A549 treated with Mapracorat at 1 μM for 4 hours (cell line): Measurements from ENCODE around the gene CHRNA4. TPM values are rescaled to one million over a fixed set of nuclear protein-coding genes. Genes with fewer than 3 reads are reported as not detected.

ENCODE experiments used
- total RNA-seq: library from RNA; stranded (reverse); fragments of 200-300 nt; extraction: Qiagen RNA extraction; gene quantifications from 5 replicates; pipeline ENCODE4 v1.2.3, GENCODE V29; 2022

The CHRNA4 gene
- total RNA-seq, result 0.15 to 0.38 TPM (median 0.34 TPM) in 5 replicates

DNA sequence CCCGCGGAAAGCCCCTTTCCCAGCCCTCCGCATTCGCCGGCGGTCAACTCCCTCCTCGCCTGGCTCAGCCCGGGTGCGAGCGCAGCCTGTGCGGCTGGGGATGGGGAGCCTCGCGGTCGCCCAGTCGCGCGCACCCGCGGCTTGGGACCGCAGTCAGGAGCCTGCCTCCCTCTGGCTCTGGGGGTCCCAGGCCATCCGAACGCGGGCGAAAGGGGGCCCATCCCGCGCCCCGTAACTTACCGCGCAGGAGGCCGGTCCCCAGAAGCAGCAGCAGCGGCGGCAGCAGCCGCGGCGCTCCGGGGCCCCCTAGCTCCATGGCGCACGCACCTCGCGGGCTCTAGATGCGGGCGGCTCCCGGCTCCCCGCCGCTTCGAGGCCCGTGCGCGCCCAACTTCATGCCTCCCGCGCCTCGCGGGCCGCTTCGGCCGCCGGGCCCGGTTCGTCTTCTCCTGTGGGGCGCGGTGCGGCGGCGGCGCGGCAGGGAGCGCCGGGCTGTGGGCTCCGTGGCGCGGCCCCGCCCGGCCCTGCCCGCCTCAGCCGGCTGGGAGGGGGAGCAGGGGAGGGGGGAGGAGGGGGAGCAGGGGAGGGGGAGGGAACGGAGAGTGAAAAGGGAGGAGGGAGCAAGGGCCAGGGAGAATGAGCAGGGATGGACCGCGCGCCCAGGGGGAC is at the start of gene CHRNA4:
Gene CHRNA4, minus strand, starts transcription at position 500 of the 669 bp plus-strand sequence. Its CDS starts 184 bp downstream, at position 316.

Other genes starting within 250 kb of the CHRNA4 start
- 41.1 to 53.4 TPM (median 48.6 TPM) in 5 replicates for gene YTHDF1, start 145.2 kb downstream of the CHRNA4 start, total RNA-seq
- 2.2 to 3.6 TPM (median 3.0 TPM) in 5 replicates for gene BIRC7, start 125.4 kb downstream of the CHRNA4 start, total RNA-seq
- gene NKAIN4, start 106.9 kb downstream of the CHRNA4 start, total RNA-seq, result 4.4 to 8.3 TPM (median 5.2 TPM) in 5 replicates
- gene ARFGAP1, start 88.5 kb downstream of the CHRNA4 start, total RNA-seq, result 47.8 to 72.9 TPM (median 70.6 TPM) in 5 replicates
- gene COL20A1, start 68.2 kb downstream of the CHRNA4 start, total RNA-seq, result 0.30 to 1.4 TPM (median 0.95 TPM) in 5 replicates
- gene KCNQ2, start 111.3 kb upstream of the CHRNA4 start, total RNA-seq, result 0.21 to 0.72 TPM (median 0.57 TPM) in 5 replicates
- gene EEF1A2, start 137.7 kb upstream of the CHRNA4 start, total RNA-seq, result 132 to 182 TPM (median 150 TPM) in 5 replicates
- gene PPDPF, start 159.4 kb upstream of the CHRNA4 start, total RNA-seq, result 265 to 337 TPM (median 318 TPM) in 5 replicates
- 2.4 to 3.6 TPM (median 3.1 TPM) in 5 replicates for gene PTK6, start 176.0 kb upstream of the CHRNA4 start, total RNA-seq
- 0.10 to 0.16 TPM in 2 of 5 replicates, not detected in the others for gene SRMS, start 186.4 kb upstream of the CHRNA4 start, total RNA-seq
- 0.18 to 0.46 TPM (median 0.25 TPM) in 5 replicates for gene FNDC11, start 192.8 kb upstream of the CHRNA4 start, total RNA-seq
- 15.8 to 24.2 TPM (median 22.2 TPM) in 5 replicates for gene HELZ2, start 212.9 kb upstream of the CHRNA4 start, total RNA-seq